HEK293 (cell line): ENCODE measurements around the gene AP5M1.

Experiments used
- CTCF ChIA-PET: fragments of 350-600 bp; formaldehyde crosslinking; extraction: SDS; loops from one replicate; lab custom pipeline; 2021; ENCODE audit warnings: antibody characterized with exemption; lab: Yijun Ruan, JAX
- POLR2A ChIA-PET: fragments of 300-600 bp; formaldehyde crosslinking; extraction: SDS; loops from one replicate; lab custom pipeline; 2020; ENCODE audit warnings: antibody characterized with exemption, inconsistent platforms; lab: Yijun Ruan, JAX
- H3K27ac ChIP-seq: fragments of 200-500 bp; sonication (Bioruptor generic); 2 replicates; pipeline ENCODE4 v1.5.1; 2014; ENCODE audit warnings: low read depth, low read length, control low read depth, inconsistent platforms; ENCODE audit errors: extremely low read depth
- H3K36me3 ChIP-seq, 2 experiments: fragments of 200-500 bp in 1 of 2; sonication (Bioruptor generic) in 1 of 2; 1 replicate in 1 of 2; 2 replicates in 1 of 2; pipeline ENCODE4 v1.5.1; 2014 to 2017; ENCODE audit warnings: inconsistent platforms in 2 of 2, low read length in 2 of 2; ENCODE audit not compliant: control insufficient read depth in 2 of 2, insufficient read depth in 1 of 2
- H3K4me1 ChIP-seq: fragments of 200-500 bp; sonication (Bioruptor generic); 2 replicates; pipeline ENCODE4 v1.5.1; 2014; ENCODE audit warnings: mild to moderate bottlenecking, low read length, inconsistent platforms; ENCODE audit not compliant: control insufficient read depth, insufficient read depth
- H3K4me3 ChIP-seq: 2 replicates; pipeline ENCODE4 v1.5.1; 2011; ENCODE audit warnings: low read depth, mild to moderate bottlenecking, control low read depth, low read length, moderate library complexity
- H3K9me3 ChIP-seq: fragments of 200-500 bp; sonication (Bioruptor generic); 2 replicates; pipeline ENCODE4 v1.5.1; 2014; ENCODE audit warnings: low read depth, low read length, inconsistent platforms; ENCODE audit not compliant: control insufficient read depth, insufficient read depth
- KLF9 ChIP-seq: fragments of 450-650 bp; formaldehyde crosslinking; IDR thresholded peaks from 2 replicates; pipeline ENCODE4 v1.5.1; 2016; ENCODE audit warnings: missing biosample characterization, missing genetic modification characterization, low read depth
- SP7 ChIP-seq: fragments of 450-650 bp; formaldehyde crosslinking; IDR thresholded peaks from 2 replicates; pipeline ENCODE4 v1.5.1; 2016; ENCODE audit warnings: missing biosample characterization, missing genetic modification characterization
- ZBTB7A ChIP-seq: fragments of 450-650 bp; formaldehyde crosslinking; IDR thresholded peaks from 2 replicates; pipeline ENCODE4 v1.5.1; 2016; ENCODE audit warnings: low read depth, missing biosample characterization, missing genetic modification characterization
- ZNF223 ChIP-seq: fragments of 450-650 bp; formaldehyde crosslinking; IDR thresholded peaks from 2 replicates; pipeline ENCODE4 v1.5.1; 2016; ENCODE audit warnings: missing biosample characterization, missing genetic modification characterization
- ZNF23 ChIP-seq: fragments of 450-650 bp; formaldehyde crosslinking; IDR thresholded peaks from 2 replicates; pipeline ENCODE4 v1.5.1; 2016; ENCODE audit warnings: missing biosample characterization, missing genetic modification characterization, borderline replicate concordance
- ZNF302 ChIP-seq: fragments of 450-650 bp; formaldehyde crosslinking; IDR thresholded peaks from 2 replicates; pipeline ENCODE4 v1.5.1; 2016; ENCODE audit warnings: missing biosample characterization, missing genetic modification characterization, low read depth
- ZNF560 ChIP-seq: fragments of 450-650 bp; formaldehyde crosslinking; IDR thresholded peaks from 2 replicates; pipeline ENCODE4 v1.5.1; 2017; ENCODE audit warnings: missing biosample characterization, missing genetic modification characterization, borderline replicate concordance
- ZNF596 ChIP-seq: fragments of 450-650 bp; IDR thresholded peaks from 2 replicates; pipeline ENCODE4 v1.5.0; 2018; ENCODE audit warnings: missing biosample characterization, mild to moderate bottlenecking, missing genetic modification characterization, moderate library complexity
- ZNF76 ChIP-seq: fragments of 450-650 bp; formaldehyde crosslinking; IDR thresholded peaks from 2 replicates; pipeline ENCODE4; 2016; ENCODE audit warnings: low read depth, missing biosample characterization, missing genetic modification characterization, borderline replicate concordance
- ZNF792 ChIP-seq: fragments of 450-650 bp; formaldehyde crosslinking; IDR thresholded peaks from 2 replicates; pipeline ENCODE4 v1.5.1; 2016; ENCODE audit warnings: missing biosample characterization, missing genetic modification characterization
- TF ChIP-seq, protein P1 (sequence below): fragments of 450-650 bp; formaldehyde crosslinking; IDR thresholded peaks from 2 replicates; pipeline ENCODE4 v1.5.1; 2016; ENCODE audit warnings: missing biosample characterization, missing genetic modification characterization
- TF ChIP-seq, protein P2 (sequence below): fragments of 450-650 bp; formaldehyde crosslinking; IDR thresholded peaks from 2 replicates; pipeline ENCODE4 v1.5.1; 2016; ENCODE audit warnings: missing biosample characterization, missing genetic modification characterization
- TF ChIP-seq, protein P3 (sequence below): fragments of 450-650 bp; formaldehyde crosslinking; IDR thresholded peaks from 2 replicates; pipeline ENCODE4 v1.5.1; 2017; ENCODE audit warnings: missing biosample characterization, missing genetic modification characterization
- TF ChIP-seq, protein P4 (sequence below): fragments of 450-650 bp; formaldehyde crosslinking; IDR thresholded peaks from 2 replicates; pipeline ENCODE4 v1.5.1; 2016; ENCODE audit warnings: missing biosample characterization, missing genetic modification characterization
- TF ChIP-seq, protein P5 (sequence below): fragments of 450-650 bp; IDR thresholded peaks from 2 replicates; pipeline ENCODE4 v1.5.1; 2018; ENCODE audit warnings: missing biosample characterization, mild to moderate bottlenecking, missing genetic modification characterization

The AP5M1 gene

DNA sequence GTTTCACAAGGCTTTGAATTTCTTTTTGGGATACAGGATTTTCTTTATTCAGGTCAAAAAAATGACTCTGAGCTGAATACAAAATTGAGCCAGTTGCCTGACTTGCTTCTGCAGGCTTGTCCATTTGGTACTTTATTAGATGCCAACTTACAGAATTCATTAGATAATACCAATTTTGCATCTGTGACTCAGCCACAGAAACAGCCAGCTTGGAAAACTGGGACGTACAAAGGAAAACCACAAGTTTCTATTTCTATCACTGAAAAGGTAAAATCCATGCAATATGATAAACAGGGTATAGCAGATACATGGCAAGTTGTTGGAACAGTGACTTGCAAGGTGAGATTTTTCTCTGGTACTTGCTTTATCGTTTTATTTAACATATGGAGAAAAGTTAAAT lies 5.8 kb downstream of the AP5M1 start (continued):
- TF ChIP-seq, protein P1, sequence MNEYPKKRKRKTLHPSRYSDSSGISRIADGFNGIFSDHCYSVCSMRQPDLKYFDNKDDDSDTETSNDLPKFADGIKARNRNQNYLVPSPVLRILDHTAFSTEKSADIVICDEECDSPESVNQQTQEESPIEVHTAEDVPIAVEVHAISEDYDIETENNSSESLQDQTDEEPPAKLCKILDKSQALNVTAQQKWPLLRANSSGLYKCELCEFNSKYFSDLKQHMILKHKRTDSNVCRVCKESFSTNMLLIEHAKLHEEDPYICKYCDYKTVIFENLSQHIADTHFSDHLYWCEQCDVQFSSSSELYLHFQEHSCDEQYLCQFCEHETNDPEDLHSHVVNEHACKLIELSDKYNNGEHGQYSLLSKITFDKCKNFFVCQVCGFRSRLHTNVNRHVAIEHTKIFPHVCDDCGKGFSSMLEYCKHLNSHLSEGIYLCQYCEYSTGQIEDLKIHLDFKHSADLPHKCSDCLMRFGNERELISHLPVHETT, result no peak
- TF ChIP-seq, protein P2, sequence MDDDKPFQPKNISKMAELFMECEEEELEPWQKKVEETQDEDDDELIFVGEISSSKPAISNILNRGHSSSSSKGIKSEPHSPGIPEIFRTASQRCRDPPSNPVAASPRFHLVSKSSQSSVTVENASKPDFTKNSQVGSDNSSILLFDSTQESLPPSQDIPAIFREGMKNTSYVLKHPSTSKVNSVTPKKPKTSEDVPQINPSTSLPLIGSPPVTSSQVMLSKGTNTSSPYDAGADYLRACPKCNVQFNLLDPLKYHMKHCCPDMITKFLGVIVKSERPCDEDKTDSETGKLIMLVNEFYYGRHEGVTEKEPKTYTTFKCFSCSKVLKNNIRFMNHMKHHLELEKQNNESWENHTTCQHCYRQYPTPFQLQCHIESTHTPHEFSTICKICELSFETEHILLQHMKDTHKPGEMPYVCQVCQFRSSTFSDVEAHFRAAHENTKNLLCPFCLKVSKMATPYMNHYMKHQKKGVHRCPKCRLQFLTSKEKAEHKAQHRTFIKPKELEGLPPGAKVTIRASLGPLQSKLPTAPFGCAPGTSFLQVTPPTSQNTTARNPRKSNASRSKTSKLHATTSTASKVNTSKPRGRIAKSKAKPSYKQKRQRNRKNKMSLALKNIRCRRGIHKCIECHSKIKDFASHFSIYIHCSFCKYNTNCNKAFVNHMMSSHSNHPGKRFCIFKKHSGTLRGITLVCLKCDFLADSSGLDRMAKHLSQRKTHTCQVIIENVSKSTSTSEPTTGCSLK (tag by site-specific recombination), result no peak
- TF ChIP-seq SP7 (tag by site-specific recombination), result no peak
- no peak for TF ChIP-seq ZNF302 (tag by site-specific recombination)
- TF ChIP-seq, protein P3, sequence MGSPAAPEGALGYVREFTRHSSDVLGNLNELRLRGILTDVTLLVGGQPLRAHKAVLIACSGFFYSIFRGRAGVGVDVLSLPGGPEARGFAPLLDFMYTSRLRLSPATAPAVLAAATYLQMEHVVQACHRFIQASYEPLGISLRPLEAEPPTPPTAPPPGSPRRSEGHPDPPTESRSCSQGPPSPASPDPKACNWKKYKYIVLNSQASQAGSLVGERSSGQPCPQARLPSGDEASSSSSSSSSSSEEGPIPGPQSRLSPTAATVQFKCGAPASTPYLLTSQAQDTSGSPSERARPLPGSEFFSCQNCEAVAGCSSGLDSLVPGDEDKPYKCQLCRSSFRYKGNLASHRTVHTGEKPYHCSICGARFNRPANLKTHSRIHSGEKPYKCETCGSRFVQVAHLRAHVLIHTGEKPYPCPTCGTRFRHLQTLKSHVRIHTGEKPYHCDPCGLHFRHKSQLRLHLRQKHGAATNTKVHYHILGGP (tag by site-specific recombination), result no peak
- TF ChIP-seq, protein P4, sequence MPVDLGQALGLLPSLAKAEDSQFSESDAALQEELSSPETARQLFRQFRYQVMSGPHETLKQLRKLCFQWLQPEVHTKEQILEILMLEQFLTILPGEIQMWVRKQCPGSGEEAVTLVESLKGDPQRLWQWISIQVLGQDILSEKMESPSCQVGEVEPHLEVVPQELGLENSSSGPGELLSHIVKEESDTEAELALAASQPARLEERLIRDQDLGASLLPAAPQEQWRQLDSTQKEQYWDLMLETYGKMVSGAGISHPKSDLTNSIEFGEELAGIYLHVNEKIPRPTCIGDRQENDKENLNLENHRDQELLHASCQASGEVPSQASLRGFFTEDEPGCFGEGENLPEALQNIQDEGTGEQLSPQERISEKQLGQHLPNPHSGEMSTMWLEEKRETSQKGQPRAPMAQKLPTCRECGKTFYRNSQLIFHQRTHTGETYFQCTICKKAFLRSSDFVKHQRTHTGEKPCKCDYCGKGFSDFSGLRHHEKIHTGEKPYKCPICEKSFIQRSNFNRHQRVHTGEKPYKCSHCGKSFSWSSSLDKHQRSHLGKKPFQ (tag by site-specific recombination), result no peak
- no peak for TF ChIP-seq ZNF76 (tag by site-specific recombination)
- no peak for TF ChIP-seq ZNF560
- TF ChIP-seq, all 188 proteins: peak for 0

DNA sequence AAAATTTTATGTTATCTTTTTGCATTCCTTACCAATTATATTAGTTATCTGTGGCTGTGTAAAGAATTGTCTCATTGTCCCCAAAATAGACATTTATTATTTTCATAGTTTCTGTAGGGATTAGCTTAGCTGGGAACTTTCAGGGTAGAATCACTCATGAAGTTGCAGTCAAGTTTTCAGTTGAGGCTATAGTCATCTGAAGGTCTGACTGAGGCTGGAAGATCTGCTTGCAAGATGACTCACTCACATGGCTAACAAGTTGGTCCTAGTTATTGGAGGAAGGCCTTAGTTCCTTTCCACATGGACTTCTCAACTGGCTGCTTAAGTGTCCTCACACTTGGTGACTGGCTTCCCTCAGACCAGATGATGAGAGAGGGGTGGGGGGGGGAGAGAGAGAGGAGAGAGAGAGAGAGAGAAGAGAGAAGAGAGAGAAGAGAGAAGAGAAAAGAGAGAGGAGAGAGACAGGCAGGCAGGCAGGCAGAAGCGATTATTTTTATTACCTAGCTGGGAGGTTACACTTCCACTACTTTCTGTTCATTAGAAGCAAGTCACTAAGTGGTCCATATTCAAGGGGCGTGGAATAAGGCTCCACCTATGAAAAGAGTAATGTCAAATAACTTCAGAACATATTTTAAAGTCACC lies 6.4 kb downstream of the AP5M1 start:
- H3K9me3 ChIP-seq, result no peaks in the 10 kb centered on the region
- H3K4me1 ChIP-seq, result no peaks in the 10 kb centered on the region
- ChIA-PET POLR2A (no interaction called here), CTCF (no interaction called here)
- H3K36me3 ChIP-seq, result peaks cover 19 to 35% of the 10 kb centered on the region in 2 experiments
- TF ChIP-seq ZNF23 (tag by site-specific recombination) (no peak), ZNF223 (tag by site-specific recombination) (no peak), ZBTB7A (tag by site-specific recombination) (no peak), ZNF596 (tag by site-specific recombination) (peak; percentile 91), KLF9 (tag by site-specific recombination) (no peak), ZNF792 (tag by site-specific recombination) (no peak)
- TF ChIP-seq, protein P5, sequence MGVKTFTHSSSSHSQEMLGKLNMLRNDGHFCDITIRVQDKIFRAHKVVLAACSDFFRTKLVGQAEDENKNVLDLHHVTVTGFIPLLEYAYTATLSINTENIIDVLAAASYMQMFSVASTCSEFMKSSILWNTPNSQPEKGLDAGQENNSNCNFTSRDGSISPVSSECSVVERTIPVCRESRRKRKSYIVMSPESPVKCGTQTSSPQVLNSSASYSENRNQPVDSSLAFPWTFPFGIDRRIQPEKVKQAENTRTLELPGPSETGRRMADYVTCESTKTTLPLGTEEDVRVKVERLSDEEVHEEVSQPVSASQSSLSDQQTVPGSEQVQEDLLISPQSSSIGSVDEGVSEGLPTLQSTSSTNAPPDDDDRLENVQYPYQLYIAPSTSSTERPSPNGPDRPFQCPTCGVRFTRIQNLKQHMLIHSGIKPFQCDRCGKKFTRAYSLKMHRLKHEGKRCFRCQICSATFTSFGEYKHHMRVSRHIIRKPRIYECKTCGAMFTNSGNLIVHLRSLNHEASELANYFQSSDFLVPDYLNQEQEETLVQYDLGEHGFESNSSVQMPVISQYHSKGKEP, result no peak
- no peak overlapping the region for H3K27ac ChIP-seq
- no peak overlapping the region for H3K4me3 ChIP-seq
